Mesenchymal stem cell (in vitro differentiated cells and primary cell): ENCODE results near the gene OPCML.

ENCODE experiments used
- DNase-seq: peaks from one replicate; pipeline ENCODE4 v3.0.0-alpha.2; 2013
- H2AFZ ChIP-seq: one replicate; pipeline ENCODE4 v1.6.1; 2013; ENCODE audit warnings: low read depth, mild to moderate bottlenecking, control low read depth, inconsistent platforms, low read length, moderate library complexity
- H2AK5ac ChIP-seq: 2 replicates; pipeline ENCODE4 v1.6.1; 2013; ENCODE audit warnings: low read length, moderate library complexity, mild to moderate bottlenecking, inconsistent platforms; ENCODE audit not compliant: severe bottlenecking
- H2BK120ac ChIP-seq: one replicate; pipeline ENCODE4 v1.6.1; 2013; ENCODE audit warnings: low read depth, mild to moderate bottlenecking, inconsistent platforms, low read length, moderate library complexity
- H2BK12ac ChIP-seq, 2 experiments: one replicate each; pipeline ENCODE4 v1.6.1; 2013; ENCODE audit warnings: inconsistent platforms in 2 of 2, low read length in 2 of 2, mild to moderate bottlenecking in 2 of 2, moderate library complexity in 2 of 2, control low read depth in 1 of 2
- H2BK15ac ChIP-seq: one replicate; pipeline ENCODE4 v1.6.1; 2013; ENCODE audit warnings: mild to moderate bottlenecking, low read depth, inconsistent platforms; ENCODE audit not compliant: poor library complexity, severe bottlenecking
- H2BK5ac ChIP-seq: 2 replicates; pipeline ENCODE4 v1.6.1; 2013; ENCODE audit warnings: low read depth, mild to moderate bottlenecking, low read length, control low read depth, inconsistent platforms; ENCODE audit not compliant: poor library complexity, severe bottlenecking
- H3K14ac ChIP-seq, 2 experiments: one replicate each; pipeline ENCODE4 v1.6.1; 2013; ENCODE audit warnings: inconsistent platforms in 2 of 2, low read length in 2 of 2, control low read depth in 1 of 2, mild to moderate bottlenecking in 1 of 2, moderate library complexity in 1 of 2
- H3K18ac ChIP-seq, 2 experiments: one replicate each; pipeline ENCODE4 v1.6.1; 2013; ENCODE audit warnings: inconsistent platforms in 2 of 2, low read length in 2 of 2, control low read depth in 1 of 2, low read depth in 1 of 2, mild to moderate bottlenecking in 1 of 2
- H3K23ac ChIP-seq, 2 experiments: one replicate each; pipeline ENCODE4 v1.6.1; 2013; ENCODE audit warnings: inconsistent platforms in 2 of 2, low read length in 2 of 2, mild to moderate bottlenecking in 2 of 2, moderate library complexity in 2 of 2, control low read depth in 1 of 2
- H3K27ac ChIP-seq: 2 replicates; pipeline ENCODE4 v1.5.1; 2013; ENCODE audit warnings: mild to moderate bottlenecking, moderate library complexity, low read length, control low read depth, inconsistent platforms; ENCODE audit not compliant: poor library complexity, severe bottlenecking
- H3K27me3 ChIP-seq, 2 experiments: 2 replicates each; pipeline versions ENCODE4 v1.6.1 to v1.7.0; 2013; ENCODE audit warnings: low read length in 2 of 2, mild to moderate bottlenecking in 2 of 2, moderate library complexity in 2 of 2, control low read depth in 1 of 2, inconsistent platforms in 1 of 2; ENCODE audit not compliant: control insufficient read depth in 1 of 2, insufficient read depth in 1 of 2
- H3K36me3 ChIP-seq, 2 experiments: 2 replicates each; pipeline versions ENCODE4 v1.6.1 to v1.7.0; 2013; ENCODE audit warnings: low read length in 2 of 2, control low read depth in 1 of 2, inconsistent platforms in 1 of 2, low read depth in 1 of 2, mild to moderate bottlenecking in 1 of 2; ENCODE audit not compliant: insufficient read depth in 2 of 2, control insufficient read depth in 1 of 2
- H3K4ac ChIP-seq, 2 experiments: one replicate each; pipeline ENCODE4 v1.6.1; 2013; ENCODE audit warnings: inconsistent platforms in 2 of 2, low read length in 2 of 2, mild to moderate bottlenecking in 2 of 2, moderate library complexity in 2 of 2, control low read depth in 1 of 2, low read depth in 1 of 2
- H3K4me1 ChIP-seq: 2 replicates; pipeline ENCODE4 v1.6.1; 2013; ENCODE audit warnings: low read depth, low read length, control low read depth; ENCODE audit not compliant: control insufficient read depth, insufficient read depth
- H3K4me2 ChIP-seq: 2 replicates; pipeline ENCODE4 v1.6.1; 2013; ENCODE audit warnings: low read length, mild to moderate bottlenecking, inconsistent platforms; ENCODE audit not compliant: poor library complexity, severe bottlenecking
- H3K4me3 ChIP-seq, 2 experiments: 2 replicates each; pipeline versions ENCODE4 v1.5.1 to v1.7.0; 2013; ENCODE audit warnings: low read length in 2 of 2, mild to moderate bottlenecking in 2 of 2, control low read depth in 1 of 2, low read depth in 1 of 2; ENCODE audit not compliant: insufficient read depth in 1 of 2
- H3K79me1 ChIP-seq: replicated peaks from 2 replicates; pipeline ENCODE4 v1.6.1; 2013; ENCODE audit warnings: mild to moderate bottlenecking, control low read depth, low read length, inconsistent platforms; ENCODE audit not compliant: poor library complexity, severe bottlenecking
- H3K9ac ChIP-seq: 2 replicates; pipeline ENCODE4 v1.7.0; 2013; ENCODE audit warnings: mild to moderate bottlenecking, low read length, moderate library complexity
- H3K9me3 ChIP-seq: 2 replicates; pipeline ENCODE4 v1.7.0; 2013; ENCODE audit warnings: mild to moderate bottlenecking, low read length; ENCODE audit not compliant: control insufficient read depth
- H4K8ac ChIP-seq: one replicate; pipeline ENCODE4 v1.6.1; 2013; ENCODE audit warnings: inconsistent platforms, mild to moderate bottlenecking, low read length, moderate library complexity
- H4K91ac ChIP-seq: one replicate; pipeline ENCODE4 v1.6.1; 2013; ENCODE audit warnings: mild to moderate bottlenecking, low read length, inconsistent platforms
- WGBS: methylation state at CpG from one replicate; pipeline ENCODE4 v1.1.7; 2013; ENCODE audit warnings: mixed read lengths; 5-methylcytosine and 5-hydroxymethylcytosine counted together

The OPCML gene

GRCh38 chr11:133326332-133326731 lies 206.0 kb downstream of the OPCML start:
- Histone ChIP-seq H2BK120ac (no peak overlapping the region), H4K8ac (no peak overlapping the region), H4K91ac (no peak overlapping the region), H3K23ac (no peak overlapping the region), H3K9ac (no peak overlapping the region), H3K79me1 (no peaks in the 10 kb centered on the region), H2AFZ (no peak overlapping the region), H3K27ac (no peak overlapping the region), H3K9me3 (no peaks in the 10 kb centered on the region), H2BK5ac (no peak overlapping the region), H3K4me1 (no peaks in the 10 kb centered on the region), H3K18ac (no peak overlapping the region), H2BK12ac (no peak overlapping the region), H2AK5ac (no peak overlapping the region), H3K27me3 (no peaks in the 10 kb centered on the region), H3K4me2 (no peak overlapping the region), H3K36me3 (no peaks in the 10 kb centered on the region), H2BK15ac (no peak overlapping the region), H3K4ac (no peak overlapping the region), H3K4me3 (no peak overlapping the region), H3K14ac (no peak overlapping the region)
- WGBS, result 81% methylated on average over 2 of the region's 2 CpGs
- no peak for DNase-seq

GRCh38 chr11:133325711-133326110 lies 206.6 kb downstream of the OPCML start:
- H3K4ac ChIP-seq, result no peak overlapping the region
- H2BK120ac ChIP-seq, result no peak overlapping the region
- no peak overlapping the region for H3K4me3 ChIP-seq
- 57% methylated on average over 3 of the region's 3 CpGs for WGBS
- no peaks in the 10 kb centered on the region for H3K36me3 ChIP-seq
- no peak overlapping the region for H3K9ac ChIP-seq
- no peak overlapping the region for H3K4me2 ChIP-seq
- H2AK5ac ChIP-seq, result no peak overlapping the region
- no peaks in the 10 kb centered on the region for H3K4me1 ChIP-seq
- H3K23ac ChIP-seq, result no peak overlapping the region
- H4K91ac ChIP-seq, result no peak overlapping the region
- no peak overlapping the region for H2BK5ac ChIP-seq
- no peak overlapping the region for H4K8ac ChIP-seq
- H3K14ac ChIP-seq, result no peak overlapping the region
- H2BK12ac ChIP-seq, result no peak overlapping the region
- H3K27me3 ChIP-seq, result no peaks in the 10 kb centered on the region
- no peak for DNase-seq
- H3K18ac ChIP-seq, result no peak overlapping the region
- no peaks in the 10 kb centered on the region for H3K9me3 ChIP-seq
- H3K27ac ChIP-seq, result no peak overlapping the region
- H2BK15ac ChIP-seq, result no peak overlapping the region
- H3K79me1 ChIP-seq, result no peaks in the 10 kb centered on the region
- no peak overlapping the region for H2AFZ ChIP-seq

GRCh38 chr11:133323354-133323753 lies 208.9 kb downstream of the OPCML start:
- 61% methylated on average over 3 of the region's 3 CpGs for WGBS
- no peak overlapping the region for H2AFZ ChIP-seq
- no peak for DNase-seq
- no peak overlapping the region for H3K4me3 ChIP-seq
- no peak overlapping the region for H4K91ac ChIP-seq
- H3K9me3 ChIP-seq, result no peaks in the 10 kb centered on the region
- no peak overlapping the region for H2AK5ac ChIP-seq
- no peak overlapping the region for H3K4me2 ChIP-seq
- H3K79me1 ChIP-seq, result no peaks in the 10 kb centered on the region
- H3K14ac ChIP-seq, result no peak overlapping the region
- H3K27me3 ChIP-seq, result no peaks in the 10 kb centered on the region
- no peak overlapping the region for H2BK120ac ChIP-seq
- H3K4ac ChIP-seq, result no peak overlapping the region
- H2BK15ac ChIP-seq, result no peak overlapping the region
- no peak overlapping the region for H3K23ac ChIP-seq
- H3K18ac ChIP-seq, result no peak overlapping the region
- no peak overlapping the region for H3K27ac ChIP-seq
- H4K8ac ChIP-seq, result no peak overlapping the region
- no peaks in the 10 kb centered on the region for H3K4me1 ChIP-seq
- no peaks in the 10 kb centered on the region for H3K36me3 ChIP-seq
- no peak overlapping the region for H2BK5ac ChIP-seq
- no peak overlapping the region for H2BK12ac ChIP-seq
- no peak overlapping the region for H3K9ac ChIP-seq

GRCh38 chr11:133318221-133318620 lies 214.1 kb downstream of the OPCML start:
- Histone ChIP-seq H3K23ac (no peak overlapping the region), H3K27ac (no peak overlapping the region), H3K4ac (no peak overlapping the region), H2BK5ac (no peak overlapping the region), H3K36me3 (no peaks in the 10 kb centered on the region), H2BK120ac (no peak overlapping the region), H3K79me1 (no peaks in the 10 kb centered on the region), H3K9ac (no peak overlapping the region), H3K4me3 (no peak overlapping the region), H4K8ac (no peak overlapping the region), H3K9me3 (peaks cover 11% of the 10 kb centered on the region), H3K18ac (no peak overlapping the region), H3K27me3 (no peaks in the 10 kb centered on the region), H3K4me1 (no peaks in the 10 kb centered on the region), H3K4me2 (no peak overlapping the region), H2BK12ac (no peak overlapping the region), H2BK15ac (no peak overlapping the region), H2AFZ (no peak overlapping the region), H3K14ac (no peak overlapping the region), H2AK5ac (no peak overlapping the region), H4K91ac (no peak overlapping the region)
- DNase-seq, result no peak
- 49% methylated on average over 5 of the region's 5 CpGs for WGBS
